Dendritic cell treated with granulocyte-macrophage colony-stimulating factor and Interleukin-4, amounts not matched to agents 40 ng/mL and 50 ng/mL, for 4 days (primary cell): ENCODE results near the gene LRP6.
"Not testable (repeated sequence)": the region's sequence is repeated elsewhere in the genome, so short reads cannot be mapped to it uniquely, and the experiment has no call there.

Source experiments
- H3K27ac Mint-ChIP-seq: one replicate; pipeline ENCODE4 v1.8.0; 2022; ENCODE audit warnings: mild to moderate bottlenecking, mixed read lengths
- H3K27me3 Mint-ChIP-seq: one replicate; pipeline ENCODE4 v1.8.0; 2022; ENCODE audit warnings: mild to moderate bottlenecking, mixed read lengths
- H3K36me3 Mint-ChIP-seq: one replicate; pipeline ENCODE4 v1.8.0; 2022; ENCODE audit warnings: low read depth, mixed read lengths
- H3K4me1 Mint-ChIP-seq: one replicate; pipeline ENCODE4 v1.8.0; 2022; ENCODE audit warnings: low read depth, mixed read lengths
- H3K4me3 Mint-ChIP-seq: one replicate; pipeline ENCODE4 v1.8.0; 2022; ENCODE audit warnings: mild to moderate bottlenecking, moderate library complexity, mixed read lengths
- H3K9me3 Mint-ChIP-seq: one replicate; pipeline ENCODE4 v1.8.0; 2022; ENCODE audit warnings: mixed read lengths
- intact Hi-C: fragments of 100-400 bp; cut with micrococcal nuclease; formaldehyde crosslinking; loops from one replicate; pipeline ENCODE4 v1.15.0; 2022

LRP6 gene

GRCh38 chr12:12166751-12167150 is 100.1 kb downstream of the LRP6 start:
- H3K9me3 Mint-ChIP-seq, result no peaks in the 10 kb centered on the region
- no peaks in the 10 kb centered on the region for H3K36me3 Mint-ChIP-seq
- no peaks in the 10 kb centered on the region for H3K4me1 Mint-ChIP-seq
- no peak overlapping the region for H3K27ac Mint-ChIP-seq
- intact Hi-C loops, result no loop called here
- H3K4me3 Mint-ChIP-seq, result no peak overlapping the region
- peaks cover 15% of the 10 kb centered on the region for H3K27me3 Mint-ChIP-seq

GRCh38 chr12:12159988-12160387 is 106.9 kb downstream of the LRP6 start:
- no peak overlapping the region for H3K4me3 Mint-ChIP-seq
- peaks cover 1% of the 10 kb centered on the region for H3K27me3 Mint-ChIP-seq
- no peaks in the 10 kb centered on the region for H3K36me3 Mint-ChIP-seq
- intact Hi-C loops, result no loop called here
- no peaks in the 10 kb centered on the region for H3K4me1 Mint-ChIP-seq
- no peak overlapping the region for H3K27ac Mint-ChIP-seq
- H3K9me3 Mint-ChIP-seq, result no peaks in the 10 kb centered on the region

GRCh38 chr12:12158858-12159257 is 108.0 kb downstream of the LRP6 start:
- intact Hi-C loops, result no loop called here
- Mint-ChIP-seq H3K36me3 (no peaks in the 10 kb centered on the region), H3K27ac (no peak overlapping the region), H3K4me1 (peaks cover 5% of the 10 kb centered on the region), H3K9me3 (no peaks in the 10 kb centered on the region), H3K4me3 (no peak overlapping the region), H3K27me3 (no peaks in the 10 kb centered on the region)

GRCh38 chr12:12157424-12157823 is 109.4 kb downstream of the LRP6 start:
- H3K9me3 Mint-ChIP-seq, result no peaks in the 10 kb centered on the region

GRCh38 chr12:12156828-12157227 is 110.0 kb downstream of the LRP6 start:
- H3K9me3 Mint-ChIP-seq, result no peaks in the 10 kb centered on the region
- intact Hi-C loops, result no loop called here
- no peaks in the 10 kb centered on the region for H3K36me3 Mint-ChIP-seq
- H3K27ac Mint-ChIP-seq, result no peak overlapping the region
- no peak overlapping the region for H3K4me3 Mint-ChIP-seq
- H3K4me1 Mint-ChIP-seq, result peaks cover 5% of the 10 kb centered on the region
- H3K27me3 Mint-ChIP-seq, result no peaks in the 10 kb centered on the region

More at GRCh38 chr12:12157424-12157823, 109.4 kb downstream of the LRP6 start:
- intact Hi-C loops, result no loop called here
- no peaks in the 10 kb centered on the region for H3K27me3 Mint-ChIP-seq
- H3K27ac Mint-ChIP-seq, result no peak overlapping the region
- H3K36me3 Mint-ChIP-seq, result no peaks in the 10 kb centered on the region
- peaks cover 5% of the 10 kb centered on the region for H3K4me1 Mint-ChIP-seq
- no peak overlapping the region for H3K4me3 Mint-ChIP-seq

- Mint-ChIP-seq H3K27me3 (no peaks in the 10 kb centered on the region), H3K36me3 (no peaks in the 10 kb centered on the region), H3K9me3 (no peaks in the 10 kb centered on the region), H3K4me3 (no peak overlapping the region), H3K27ac (no peak overlapping the region), H3K4me1 (peaks cover 5% of the 10 kb centered on the region)
- intact Hi-C loops, result no loop called here
Measured at GRCh38 chr12:12156116-12156515, 110.7 kb downstream of the LRP6 start.

GRCh38 chr12:12153596-12153995 is 113.2 kb downstream of the LRP6 start:
- Mint-ChIP-seq H3K9me3 (no peaks in the 10 kb centered on the region), H3K27ac (no peak overlapping the region), H3K4me3 (no peak overlapping the region), H3K4me1 (peaks cover 5% of the 10 kb centered on the region), H3K27me3 (no peaks in the 10 kb centered on the region), H3K36me3 (no peaks in the 10 kb centered on the region)
- intact Hi-C loops, result no loop called here

GRCh38 chr12:12147111-12147510 is 119.7 kb downstream of the LRP6 start:
- Mint-ChIP-seq H3K4me1 (no peaks in the 10 kb centered on the region), H3K27me3 (no peaks in the 10 kb centered on the region), H3K36me3 (no peaks in the 10 kb centered on the region), H3K4me3 (no peak overlapping the region), H3K9me3 (no peaks in the 10 kb centered on the region), H3K27ac (no peak overlapping the region)
- intact Hi-C loops, result no loop called here

- intact Hi-C loops, H3K27ac Mint-ChIP-seq, H3K9me3 Mint-ChIP-seq, H3K27me3 Mint-ChIP-seq, H3K4me3 Mint-ChIP-seq, H3K36me3 Mint-ChIP-seq, H3K4me1 Mint-ChIP-seq: not testable (repeated sequence)
Measured at GRCh38 chr12:12144531-12144930, 122.3 kb downstream of the LRP6 start.

GRCh38 chr12:12141000-12141399 is 125.8 kb downstream of the LRP6 start:
- Mint-ChIP-seq H3K36me3 (no peaks in the 10 kb centered on the region), H3K4me3 (no peak overlapping the region), H3K27me3 (no peaks in the 10 kb centered on the region), H3K9me3 (no peaks in the 10 kb centered on the region), H3K4me1 (no peaks in the 10 kb centered on the region), H3K27ac (no peak overlapping the region)
- intact Hi-C loops, result no loop called here

- no peaks in the 10 kb centered on the region for H3K9me3 Mint-ChIP-seq
- intact Hi-C loops, result no loop called here
- H3K27me3 Mint-ChIP-seq, result no peaks in the 10 kb centered on the region
- H3K36me3 Mint-ChIP-seq, result no peaks in the 10 kb centered on the region
- H3K4me1 Mint-ChIP-seq, result no peaks in the 10 kb centered on the region
- no peak overlapping the region for H3K27ac Mint-ChIP-seq
- H3K4me3 Mint-ChIP-seq, result no peak overlapping the region
Measured at GRCh38 chr12:12138203-12139154, 128.4 kb downstream of the LRP6 start.

GRCh38 chr12:12133785-12134184 is 133.1 kb downstream of the LRP6 start:
- intact Hi-C loops, result no loop called here
- Mint-ChIP-seq H3K27ac (no peak overlapping the region), H3K4me3 (no peak overlapping the region), H3K9me3 (no peaks in the 10 kb centered on the region), H3K27me3 (peaks cover 6% of the 10 kb centered on the region), H3K36me3 (no peaks in the 10 kb centered on the region), H3K4me1 (no peaks in the 10 kb centered on the region)

- Mint-ChIP-seq H3K4me1 (no peaks in the 10 kb centered on the region), H3K27me3 (peaks cover 7% of the 10 kb centered on the region), H3K9me3 (no peaks in the 10 kb centered on the region), H3K36me3 (no peaks in the 10 kb centered on the region), H3K4me3 (no peak overlapping the region), H3K27ac (no peak overlapping the region)
- intact Hi-C loops, result no loop called here
Measured at GRCh38 chr12:12133259-12133658, 133.6 kb downstream of the LRP6 start.

GRCh38 chr12:12128670-12129069 is 138.2 kb downstream of the LRP6 start:
- H3K36me3 Mint-ChIP-seq, result no peaks in the 10 kb centered on the region
- peaks cover 15% of the 10 kb centered on the region for H3K27me3 Mint-ChIP-seq
- no peak overlapping the region for H3K27ac Mint-ChIP-seq
- H3K4me1 Mint-ChIP-seq, result no peaks in the 10 kb centered on the region
- H3K9me3 Mint-ChIP-seq, result no peaks in the 10 kb centered on the region
- intact Hi-C loops, result no loop called here
- no peak overlapping the region for H3K4me3 Mint-ChIP-seq

- intact Hi-C loops, result no loop called here
- no peak overlapping the region for H3K27ac Mint-ChIP-seq
- no peaks in the 10 kb centered on the region for H3K9me3 Mint-ChIP-seq
- H3K4me1 Mint-ChIP-seq, result no peaks in the 10 kb centered on the region
- H3K4me3 Mint-ChIP-seq, result no peak overlapping the region
- H3K27me3 Mint-ChIP-seq, result peaks cover 15% of the 10 kb centered on the region
- no peaks in the 10 kb centered on the region for H3K36me3 Mint-ChIP-seq
Measured at GRCh38 chr12:12127304-12127703, 139.5 kb downstream of the LRP6 start.
